AG10803 (cell line): Measurements from ENCODE around the gene VPREB1.

Source experiments
- DNase-seq: peaks from one replicate; pipeline ENCODE4 v3.0.0; 2010; ENCODE audit warnings: low read depth
- H3K4me3 ChIP-seq: 2 replicates; pipeline ENCODE4 v1.5.1; 2011; ENCODE audit warnings: mild to moderate bottlenecking, low read length, control low read depth
- TF ChIP-seq, protein P1 (sequence below): conservative IDR thresholded peaks from 2 replicates; pipeline ENCODE4 v1.5.1; 2011; ENCODE audit warnings: mild to moderate bottlenecking, low read length, control low read depth, inconsistent platforms

VPREB1 gene, protein sequence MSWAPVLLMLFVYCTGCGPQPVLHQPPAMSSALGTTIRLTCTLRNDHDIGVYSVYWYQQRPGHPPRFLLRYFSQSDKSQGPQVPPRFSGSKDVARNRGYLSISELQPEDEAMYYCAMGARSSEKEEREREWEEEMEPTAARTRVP

DNA sequence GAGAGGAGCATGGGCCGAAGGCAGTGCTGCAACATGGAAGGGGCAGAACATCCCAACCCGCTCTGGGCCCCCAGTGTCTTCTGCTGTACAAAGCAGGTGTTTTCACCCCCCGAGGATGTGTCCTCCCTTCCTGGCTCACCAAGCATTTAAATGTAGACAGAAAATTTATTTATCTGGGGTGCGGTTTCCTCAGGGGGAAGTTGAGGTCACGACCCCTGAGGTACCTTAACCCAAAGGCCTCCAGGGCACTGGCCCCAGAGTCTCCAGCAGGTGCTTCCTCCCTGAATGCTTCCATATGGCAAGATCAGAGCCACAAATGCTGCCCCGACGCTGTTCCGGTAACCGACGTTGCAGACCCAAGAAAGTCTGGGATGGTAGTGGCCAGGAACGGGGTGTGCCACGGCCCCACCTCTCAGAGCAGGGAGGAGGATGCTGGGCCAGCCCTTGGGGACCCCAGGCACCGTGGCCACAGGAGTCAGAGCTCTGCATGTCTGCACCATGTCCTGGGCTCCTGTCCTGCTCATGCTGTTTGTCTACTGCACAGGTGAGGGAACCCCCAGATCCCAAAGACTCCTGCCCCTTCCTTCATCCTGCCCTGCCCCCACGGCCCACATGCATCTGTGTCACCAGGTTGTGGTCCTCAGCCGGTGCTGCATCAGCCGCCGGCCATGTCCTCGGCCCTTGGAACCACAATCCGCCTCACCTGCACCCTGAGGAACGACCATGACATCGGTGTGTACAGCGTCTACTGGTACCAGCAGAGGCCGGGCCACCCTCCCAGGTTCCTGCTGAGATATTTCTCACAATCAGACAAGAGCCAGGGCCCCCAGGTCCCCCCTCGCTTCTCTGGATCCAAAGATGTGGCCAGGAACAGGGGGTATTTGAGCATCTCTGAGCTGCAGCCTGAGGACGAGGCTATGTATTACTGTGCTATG is at the start of gene VPREB1:
TSS of gene VPREB1 (plus strand) at position 471 of the 935 bp plus-strand sequence. CDS start at position 499, 28 bp downstream.
- no peak within 1 kb of the TSS for H3K4me3 ChIP-seq
- no peak for DNase-seq
- TF ChIP-seq, protein P1, sequence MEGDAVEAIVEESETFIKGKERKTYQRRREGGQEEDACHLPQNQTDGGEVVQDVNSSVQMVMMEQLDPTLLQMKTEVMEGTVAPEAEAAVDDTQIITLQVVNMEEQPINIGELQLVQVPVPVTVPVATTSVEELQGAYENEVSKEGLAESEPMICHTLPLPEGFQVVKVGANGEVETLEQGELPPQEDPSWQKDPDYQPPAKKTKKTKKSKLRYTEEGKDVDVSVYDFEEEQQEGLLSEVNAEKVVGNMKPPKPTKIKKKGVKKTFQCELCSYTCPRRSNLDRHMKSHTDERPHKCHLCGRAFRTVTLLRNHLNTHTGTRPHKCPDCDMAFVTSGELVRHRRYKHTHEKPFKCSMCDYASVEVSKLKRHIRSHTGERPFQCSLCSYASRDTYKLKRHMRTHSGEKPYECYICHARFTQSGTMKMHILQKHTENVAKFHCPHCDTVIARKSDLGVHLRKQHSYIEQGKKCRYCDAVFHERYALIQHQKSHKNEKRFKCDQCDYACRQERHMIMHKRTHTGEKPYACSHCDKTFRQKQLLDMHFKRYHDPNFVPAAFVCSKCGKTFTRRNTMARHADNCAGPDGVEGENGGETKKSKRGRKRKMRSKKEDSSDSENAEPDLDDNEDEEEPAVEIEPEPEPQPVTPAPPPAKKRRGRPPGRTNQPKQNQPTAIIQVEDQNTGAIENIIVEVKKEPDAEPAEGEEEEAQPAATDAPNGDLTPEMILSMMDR, result no peak

DNA sequence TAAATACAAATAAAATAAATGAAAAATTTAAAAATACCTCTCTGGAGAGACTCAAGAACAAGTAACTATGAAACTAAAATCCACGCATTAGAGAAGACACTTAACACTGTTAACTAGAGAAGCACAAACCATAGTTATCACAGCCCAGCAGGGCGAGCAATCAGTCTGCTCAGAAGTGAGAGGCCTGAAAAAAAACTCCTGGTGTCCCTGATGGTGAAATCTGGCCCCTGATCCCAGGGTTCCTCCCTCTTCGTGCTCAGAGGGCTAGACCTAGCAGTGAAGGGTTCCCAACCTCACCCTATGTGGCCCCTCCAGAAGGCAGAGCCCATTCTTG is 49.7 kb upstream of the VPREB1 start:
- TF ChIP-seq, protein P1, result no peak
- no peak for DNase-seq
- no peak overlapping the region for H3K4me3 ChIP-seq

DNA sequence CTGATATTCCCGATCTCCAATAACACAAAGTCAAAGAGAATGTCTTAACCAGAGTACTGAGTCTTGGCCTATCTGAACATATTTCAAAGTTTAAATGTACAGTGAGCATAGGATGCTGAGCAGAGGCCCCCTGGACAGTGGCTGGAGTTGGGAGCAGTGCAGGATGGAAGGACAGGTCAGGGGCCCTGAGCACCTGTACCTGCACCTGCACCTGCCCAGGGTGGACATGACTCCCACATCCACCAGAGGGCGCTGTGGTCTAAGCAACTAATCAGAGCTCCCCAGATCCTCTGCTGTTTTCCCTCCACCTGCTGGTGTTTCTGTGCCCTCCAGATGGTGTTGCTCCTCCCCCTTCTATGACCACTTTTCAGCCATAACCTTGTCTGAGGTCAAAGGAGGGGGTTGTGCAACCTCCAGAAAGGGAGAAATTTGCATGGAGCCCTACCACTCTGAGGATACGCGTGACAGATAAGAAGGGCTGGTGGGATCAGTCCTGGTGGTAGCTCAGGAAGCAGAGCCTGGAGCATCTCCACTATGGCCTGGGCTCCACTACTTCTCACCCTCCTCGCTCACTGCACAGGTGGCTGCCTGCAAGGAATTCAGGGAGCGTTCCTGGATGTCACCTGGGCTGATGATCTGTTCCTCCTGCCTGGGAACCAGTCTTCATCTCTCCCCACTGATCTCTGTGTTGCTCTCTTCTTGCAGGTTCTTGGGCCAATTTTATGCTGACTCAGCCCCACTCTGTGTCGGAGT is 49.1 kb upstream of the VPREB1 start:
- TF ChIP-seq, protein P1, result peak; percentile 70
- DNase-seq, result peak; percentile 31
- no peak overlapping the region for H3K4me3 ChIP-seq

DNA sequence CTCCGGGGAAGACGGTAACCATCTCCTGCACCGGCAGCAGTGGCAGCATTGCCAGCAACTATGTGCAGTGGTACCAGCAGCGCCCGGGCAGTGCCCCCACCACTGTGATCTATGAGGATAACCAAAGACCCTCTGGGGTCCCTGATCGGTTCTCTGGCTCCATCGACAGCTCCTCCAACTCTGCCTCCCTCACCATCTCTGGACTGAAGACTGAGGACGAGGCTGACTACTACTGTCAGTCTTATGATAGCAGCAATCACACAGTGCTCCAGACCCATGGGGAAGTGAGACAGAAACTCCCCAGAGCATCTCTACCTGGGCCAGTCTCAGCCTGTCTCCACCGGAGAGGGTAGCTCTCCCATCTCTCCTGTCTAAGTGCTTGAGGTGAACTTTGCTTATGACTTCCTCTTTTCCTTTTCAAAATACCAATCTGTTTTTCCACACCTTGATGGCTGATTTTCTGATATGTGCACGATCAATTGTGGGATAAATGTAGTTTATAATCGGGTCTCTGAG is 48.5 kb upstream of the VPREB1 start:
- TF ChIP-seq, protein P1, result no peak
- DNase-seq, result no peak
- no peak overlapping the region for H3K4me3 ChIP-seq

DNA sequence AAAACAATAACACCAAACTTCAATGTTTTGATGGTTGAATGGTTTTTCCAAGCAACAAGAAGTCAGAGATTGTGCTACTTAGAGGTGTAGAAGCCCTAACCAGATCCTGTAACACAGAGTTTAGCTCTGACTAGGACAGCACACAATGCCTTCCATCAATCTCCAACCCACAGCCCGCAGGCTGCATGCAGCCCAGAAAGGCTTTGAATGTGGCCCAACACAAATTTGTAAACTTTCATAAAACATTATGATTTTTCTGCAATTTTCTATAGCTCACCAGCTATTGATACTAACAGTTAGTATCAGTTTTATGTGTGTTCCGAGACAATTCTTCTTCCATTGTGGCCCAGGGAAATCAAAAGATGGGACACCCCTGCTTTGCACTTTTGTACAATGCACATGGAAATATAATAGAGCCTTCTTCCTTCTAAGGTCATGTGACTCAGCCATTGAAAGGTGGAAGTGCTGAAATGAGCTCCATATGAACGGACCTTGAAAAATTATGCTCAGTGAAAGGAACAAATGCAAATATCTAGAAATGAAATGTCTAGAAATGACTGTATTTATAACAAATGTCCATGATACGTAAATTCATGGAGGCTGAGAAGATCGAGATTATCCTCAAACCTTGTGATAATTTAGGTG is 47.6 kb upstream of the VPREB1 start:
- TF ChIP-seq, protein P1, result no peak
- no peak overlapping the region for H3K4me3 ChIP-seq
- no peak for DNase-seq

DNA sequence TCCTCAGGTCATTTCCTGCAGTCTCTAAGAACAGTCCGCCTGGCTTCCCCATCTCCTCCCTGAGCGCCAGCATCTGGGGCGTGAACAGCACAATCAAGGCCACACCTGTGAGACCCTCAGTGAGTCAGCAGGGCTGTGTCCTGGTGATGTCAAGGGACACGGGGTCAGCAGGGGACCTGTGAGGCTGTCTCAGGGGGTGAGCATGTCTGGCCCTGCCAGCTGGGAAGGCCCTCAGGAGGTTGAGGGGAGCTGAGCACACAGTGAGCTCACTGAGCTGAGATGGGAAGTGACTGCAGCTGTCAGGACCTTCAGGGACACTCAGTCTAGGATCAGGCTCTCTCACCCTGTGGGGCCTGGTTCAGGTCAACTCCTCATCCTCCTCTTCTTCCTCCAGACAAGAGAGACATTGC is 46.6 kb upstream of the VPREB1 start:
- no peak overlapping the region for H3K4me3 ChIP-seq
- TF ChIP-seq, protein P1, result no peak
- no peak for DNase-seq
